ENCODE measurements around the gene HOXC13.

The HOXC13 gene

DNA sequence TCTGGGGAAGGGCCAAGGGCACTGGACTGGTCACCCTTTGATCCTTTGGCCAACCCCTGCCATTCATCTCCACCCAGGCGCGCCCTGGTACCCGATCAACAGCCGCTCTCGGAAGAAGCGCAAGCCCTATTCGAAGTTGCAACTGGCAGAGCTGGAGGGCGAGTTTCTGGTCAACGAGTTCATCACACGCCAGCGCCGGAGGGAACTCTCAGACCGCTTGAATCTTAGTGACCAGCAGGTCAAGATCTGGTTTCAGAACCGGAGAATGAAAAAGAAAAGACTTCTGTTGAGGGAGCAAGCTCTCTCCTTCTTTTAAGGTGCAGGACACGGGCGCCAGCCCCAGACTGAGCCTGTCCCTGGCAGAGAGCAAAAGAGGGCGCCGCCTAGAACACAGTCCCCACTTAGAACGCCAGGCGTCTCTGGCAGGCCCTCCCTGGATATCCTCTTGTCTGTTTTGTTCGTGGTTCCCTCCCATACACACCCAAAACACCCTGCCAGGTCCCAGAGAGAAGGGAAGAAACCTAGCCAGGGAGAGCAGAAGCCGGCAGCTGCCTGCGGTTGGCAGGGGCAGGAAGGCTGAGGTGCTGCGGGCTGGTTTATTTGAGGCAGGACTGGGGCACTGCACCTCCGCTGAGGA lies 17.7 kb downstream of the HOXC13 start:
- Histone ChIP-seq H3K4me3 (ENCODE audit: low read depth, low read length) (no peak overlapping the region), H3K4me1 (no peaks in the 10 kb centered on the region; the same call in 1 of the 2 replicates), H3K9me3 (no peaks in the 10 kb centered on the region), H3K27me3 (peaks cover 100% of the 10 kb centered on the region), H3K36me3 (no peaks in the 10 kb centered on the region)
- no peak for DNase-seq
- TF ChIP-seq, protein P1, sequence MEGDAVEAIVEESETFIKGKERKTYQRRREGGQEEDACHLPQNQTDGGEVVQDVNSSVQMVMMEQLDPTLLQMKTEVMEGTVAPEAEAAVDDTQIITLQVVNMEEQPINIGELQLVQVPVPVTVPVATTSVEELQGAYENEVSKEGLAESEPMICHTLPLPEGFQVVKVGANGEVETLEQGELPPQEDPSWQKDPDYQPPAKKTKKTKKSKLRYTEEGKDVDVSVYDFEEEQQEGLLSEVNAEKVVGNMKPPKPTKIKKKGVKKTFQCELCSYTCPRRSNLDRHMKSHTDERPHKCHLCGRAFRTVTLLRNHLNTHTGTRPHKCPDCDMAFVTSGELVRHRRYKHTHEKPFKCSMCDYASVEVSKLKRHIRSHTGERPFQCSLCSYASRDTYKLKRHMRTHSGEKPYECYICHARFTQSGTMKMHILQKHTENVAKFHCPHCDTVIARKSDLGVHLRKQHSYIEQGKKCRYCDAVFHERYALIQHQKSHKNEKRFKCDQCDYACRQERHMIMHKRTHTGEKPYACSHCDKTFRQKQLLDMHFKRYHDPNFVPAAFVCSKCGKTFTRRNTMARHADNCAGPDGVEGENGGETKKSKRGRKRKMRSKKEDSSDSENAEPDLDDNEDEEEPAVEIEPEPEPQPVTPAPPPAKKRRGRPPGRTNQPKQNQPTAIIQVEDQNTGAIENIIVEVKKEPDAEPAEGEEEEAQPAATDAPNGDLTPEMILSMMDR (IDR thresholded peaks at IDR 0.05; ENCODE audit: low read depth, low read length): no peak

DNA sequence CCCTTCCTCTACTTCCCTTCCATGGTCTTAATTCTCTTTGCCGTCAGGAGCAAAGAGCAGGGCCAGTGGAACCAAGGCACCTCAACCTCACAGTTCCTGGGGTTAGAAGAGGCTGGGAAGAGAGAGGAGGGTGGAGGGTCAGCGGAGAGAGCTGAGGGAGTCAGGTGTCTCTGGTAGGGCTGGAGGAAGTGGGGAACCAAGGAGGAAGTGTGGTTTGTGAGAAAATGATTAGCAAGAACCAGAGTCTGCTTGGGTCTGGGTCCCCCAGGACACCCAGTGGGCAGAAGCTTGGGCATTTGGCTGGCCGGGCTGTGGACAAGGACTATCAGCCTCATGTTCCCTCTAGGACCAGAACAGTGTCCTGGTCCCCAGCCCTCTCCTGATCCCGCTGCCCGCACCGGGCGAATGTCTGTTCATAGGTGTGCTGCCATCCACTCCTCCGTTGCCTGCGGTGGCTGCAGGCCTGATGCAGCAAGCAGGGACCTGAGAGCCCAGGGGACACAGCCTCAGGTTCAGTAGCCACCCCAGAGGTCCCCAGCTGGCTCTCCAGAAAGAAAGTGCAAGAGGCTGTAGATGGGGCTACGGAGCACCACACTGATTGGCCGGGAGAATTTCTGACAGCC lies 18.4 kb downstream of the HOXC13 start:
- DNase-seq: no peak
- Histone ChIP-seq H3K27me3 (peaks cover 100% of the 10 kb centered on the region), H3K9me3 (no peaks in the 10 kb centered on the region), H3K36me3 (no peaks in the 10 kb centered on the region), H3K4me3 (ENCODE audit: low read depth, low read length) (no peak overlapping the region), H3K4me1 (no peaks in the 10 kb centered on the region)
- TF ChIP-seq, protein P1 (IDR thresholded peaks at IDR 0.05; ENCODE audit: low read depth, low read length): no peak

DNA sequence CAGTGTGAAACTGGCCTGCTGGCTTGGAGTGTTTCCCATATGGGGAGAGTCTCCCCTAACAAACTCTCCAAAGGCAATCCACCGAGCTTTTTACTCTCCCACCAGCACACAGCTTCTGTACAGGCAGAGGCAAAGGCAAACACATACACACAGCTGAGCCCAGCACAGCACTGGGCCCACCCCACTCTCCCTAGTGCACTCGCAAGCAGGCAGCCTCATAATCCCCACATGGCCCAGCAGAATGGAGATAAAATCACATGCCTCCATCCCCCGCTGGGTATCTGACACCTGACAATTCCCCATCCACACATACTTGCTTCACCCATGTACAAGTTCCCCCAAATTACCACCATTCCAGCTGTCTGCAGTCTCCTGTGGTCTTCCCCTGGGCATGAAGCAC lies 19.5 kb downstream of the HOXC13 start:
- H3K9me3 ChIP-seq: no peaks in the 10 kb centered on the region
- TF ChIP-seq, protein P1 (IDR thresholded peaks at IDR 0.05; ENCODE audit: low read depth, low read length): no peak
- H3K27me3 ChIP-seq: peaks cover 98% of the 10 kb centered on the region
- H3K4me3 ChIP-seq (ENCODE audit: low read depth, low read length): no peak overlapping the region
- H3K4me1 ChIP-seq: no peaks in the 10 kb centered on the region
- no peak for DNase-seq
- no peaks in the 10 kb centered on the region for H3K36me3 ChIP-seq

DNA sequence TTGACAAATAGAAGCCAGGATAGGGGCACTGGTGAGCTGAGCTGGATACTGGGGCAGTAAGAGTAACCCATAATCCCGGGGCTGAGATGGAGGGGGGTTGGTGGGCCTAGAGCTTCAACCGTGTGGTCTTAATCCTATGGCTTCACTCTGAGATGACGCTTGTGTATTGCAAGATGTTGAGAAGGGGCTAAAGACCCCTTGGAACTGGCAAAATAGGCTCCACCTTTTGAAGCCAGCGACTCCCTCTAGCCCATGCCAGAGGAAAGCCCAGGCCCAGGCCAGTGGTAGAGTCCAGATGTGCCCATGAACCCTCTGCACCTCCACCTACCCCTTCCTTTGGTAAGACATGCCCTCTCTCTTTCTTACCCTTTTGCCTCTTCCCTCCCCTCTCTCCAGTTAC lies 20.7 kb downstream of the HOXC13 start:
- DNase-seq: no peak
- TF ChIP-seq, protein P1 (IDR thresholded peaks at IDR 0.05; ENCODE audit: low read depth, low read length): no peak
- H3K36me3 ChIP-seq: no peaks in the 10 kb centered on the region
- peaks cover 1% of the 10 kb centered on the region for H3K4me1 ChIP-seq
- peaks cover 96% of the 10 kb centered on the region for H3K27me3 ChIP-seq
- no peak overlapping the region for H3K4me3 ChIP-seq (ENCODE audit: low read depth, low read length)
- no peaks in the 10 kb centered on the region for H3K9me3 ChIP-seq

DNA sequence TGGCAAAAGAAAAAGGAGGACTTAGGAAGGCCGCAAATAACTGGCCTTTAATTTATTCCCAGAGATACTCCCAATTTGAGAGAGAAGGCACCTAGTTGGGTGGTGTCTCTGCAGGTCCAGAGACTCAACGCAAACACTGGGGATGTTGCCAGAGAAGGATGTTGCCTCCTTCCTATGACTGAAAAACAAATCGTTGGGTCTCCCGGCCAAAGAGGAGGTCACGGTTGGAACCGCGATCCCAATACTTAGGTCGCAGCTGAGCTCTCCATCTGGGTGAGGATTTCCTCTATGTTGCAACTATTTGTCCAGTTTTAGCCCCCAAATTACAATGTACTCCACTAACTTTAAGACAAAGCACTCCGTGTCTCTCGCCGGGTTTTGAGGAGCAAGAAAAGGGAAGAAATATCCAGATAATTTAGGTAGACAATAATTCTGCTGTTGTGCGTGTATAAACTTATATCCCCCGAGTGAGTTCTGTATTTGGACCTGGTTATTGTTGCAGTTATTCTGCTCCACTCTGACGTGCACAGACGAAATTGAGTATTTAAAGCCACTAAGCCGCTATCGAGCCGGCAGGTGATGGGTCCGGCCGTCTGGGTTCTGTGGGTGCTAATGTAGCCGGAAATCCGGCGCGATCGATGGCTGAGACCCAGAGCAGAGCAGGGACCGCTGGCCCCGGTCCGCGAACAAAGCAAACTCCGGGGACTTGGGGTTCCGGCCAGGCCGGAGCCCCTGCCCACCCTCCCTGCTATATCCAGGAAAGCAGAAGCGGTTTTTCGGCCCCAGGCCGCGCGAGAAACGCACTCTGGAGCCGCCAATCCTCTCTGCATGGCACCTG lies 21.8 kb downstream of the HOXC13 start:
- Histone ChIP-seq H3K9me3 (no peaks in the 10 kb centered on the region), H3K4me1 (peaks cover 9% of the 10 kb centered on the region), H3K36me3 (no peaks in the 10 kb centered on the region), H3K27me3 (peaks cover 92% of the 10 kb centered on the region), H3K4me3 (ENCODE audit: low read depth, low read length) (no peak overlapping the region)
- no peak for DNase-seq
- TF ChIP-seq, protein P1 (IDR thresholded peaks at IDR 0.05; ENCODE audit: low read depth, low read length): no peak
